HepG2 (cell line): ENCODE results near the gene TNNT1. TPM values are rescaled to one million over a fixed set of nuclear protein-coding genes. Genes with fewer than 3 reads are reported as not detected.

Experiments used
- CHCHD3 ChIP-seq: sonication (generic); formaldehyde crosslinking; IDR thresholded peaks from 2 replicates; pipeline ENCODE4 v1.8.0; 2022; ENCODE audit warnings: mild to moderate bottlenecking, missing genetic modification reagents, moderate library complexity
- GLMP ChIP-seq: sonication (generic); formaldehyde crosslinking; IDR thresholded peaks from 2 replicates; pipeline ENCODE4 v1.9.0; 2021; ENCODE audit warnings: missing genetic modification reagents, mild to moderate bottlenecking, borderline replicate concordance
- HCFC1 ChIP-seq: fragments of 150-350 bp; IDR thresholded peaks from 2 replicates; pipeline ENCODE4 v1.6.1; 2014; ENCODE audit warnings: low read depth, low read length
- NRL ChIP-seq: sonication (generic); formaldehyde crosslinking; IDR thresholded peaks from 2 replicates; pipeline ENCODE4 v1.5.0; 2020; ENCODE audit warnings: missing genetic modification reagents, mild to moderate bottlenecking, moderate library complexity, borderline replicate concordance
- PAWR ChIP-seq: sonication (generic); formaldehyde crosslinking; IDR thresholded peaks from 2 replicates; pipeline ENCODE4 v1.4.0; 2020; ENCODE audit warnings: missing genetic modification reagents, mild to moderate bottlenecking, borderline replicate concordance
- RBM22 ChIP-seq: fragments of 200-400 bp; formaldehyde crosslinking; optimal IDR thresholded peaks from 2 replicates; pipeline ENCODE3; 2017; ENCODE audit warnings: mild to moderate bottlenecking, low read length, moderate library complexity
- SMYD3 ChIP-seq: sonication (generic); formaldehyde crosslinking; IDR thresholded peaks from 2 replicates; pipeline ENCODE4 v1.8.1; 2023; ENCODE audit warnings: mild to moderate bottlenecking, missing genetic modification reagents
- TP53 ChIP-seq: sonication (generic); formaldehyde crosslinking; conservative IDR thresholded peaks from 2 replicates; pipeline ENCODE4 v1.4.0; 2020; ENCODE audit warnings: missing genetic modification reagents
- ZFP82 ChIP-seq: sonication (generic); formaldehyde crosslinking; IDR thresholded peaks from 2 replicates; pipeline ENCODE4 v1.5.1; 2020; ENCODE audit warnings: mild to moderate bottlenecking, missing genetic modification reagents, borderline replicate concordance
- ZFP91 ChIP-seq: sonication (generic); formaldehyde crosslinking; IDR thresholded peaks from 2 replicates; pipeline ENCODE4 v1.9.0; 2022; ENCODE audit warnings: missing genetic modification reagents, mild to moderate bottlenecking, borderline replicate concordance
- ZNF547 ChIP-seq: sonication (generic); formaldehyde crosslinking; IDR thresholded peaks from 2 replicates; pipeline ENCODE4 v1.5.1; 2020; ENCODE audit warnings: mild to moderate bottlenecking, missing genetic modification reagents
- polyA plus RNA-seq, 8 experiments: library from polyadenylated mRNA; depleted of rRNA in 3 of 8; stranded (reverse) in 7 of 8; unstranded in 1 of 8; fragments of >200 nt; fragmentation: Illumina TruSeq in 4 of 8; extraction: Trizol in 4 of 8; gene quantifications; 2 replicates each; pipeline versions ENCODE4 v1.2.1 to v1.2.3, GENCODE V29; 2011 to 2016; ENCODE audit warnings: low read depth in 4 of 8, missing spikeins in 1 of 8, mixed read lengths in 1 of 8; ENCODE audit not compliant: insufficient read depth in 1 of 8
- total RNA-seq, 5 experiments: library from RNA; depleted of rRNA; stranded (reverse); fragments of >200 nt; fragmentation: Illumina TruSeq; extraction: Trizol; gene quantifications; 2 replicates each; pipeline ENCODE4 v1.2.3, GENCODE V29; 2016; ENCODE audit warnings: low read depth in 1 of 5
- TF ChIP-seq, protein P1 (sequence below): sonication (generic); formaldehyde crosslinking; IDR thresholded peaks from 2 replicates; pipeline ENCODE4 v1.4.0; 2020; ENCODE audit warnings: missing genetic modification reagents
- TF ChIP-seq, protein P2 (sequence below): sonication (generic); formaldehyde crosslinking; IDR thresholded peaks from 2 replicates; pipeline ENCODE4 v1.5.0; 2020; ENCODE audit warnings: mild to moderate bottlenecking, missing genetic modification reagents
- TF ChIP-seq, protein P3 (sequence below): sonication (generic); formaldehyde crosslinking; IDR thresholded peaks from 2 replicates; pipeline ENCODE4 v1.5.1; 2020; ENCODE audit warnings: mild to moderate bottlenecking, moderate library complexity, missing genetic modification reagents

The TNNT1 gene
- total and polyA plus RNA-seq, 2 of the 13 experiments (the other 11 are each of a cell fraction or from before 2014, with no cell fraction given) = 1.3 to 2.4 TPM

DNA sequence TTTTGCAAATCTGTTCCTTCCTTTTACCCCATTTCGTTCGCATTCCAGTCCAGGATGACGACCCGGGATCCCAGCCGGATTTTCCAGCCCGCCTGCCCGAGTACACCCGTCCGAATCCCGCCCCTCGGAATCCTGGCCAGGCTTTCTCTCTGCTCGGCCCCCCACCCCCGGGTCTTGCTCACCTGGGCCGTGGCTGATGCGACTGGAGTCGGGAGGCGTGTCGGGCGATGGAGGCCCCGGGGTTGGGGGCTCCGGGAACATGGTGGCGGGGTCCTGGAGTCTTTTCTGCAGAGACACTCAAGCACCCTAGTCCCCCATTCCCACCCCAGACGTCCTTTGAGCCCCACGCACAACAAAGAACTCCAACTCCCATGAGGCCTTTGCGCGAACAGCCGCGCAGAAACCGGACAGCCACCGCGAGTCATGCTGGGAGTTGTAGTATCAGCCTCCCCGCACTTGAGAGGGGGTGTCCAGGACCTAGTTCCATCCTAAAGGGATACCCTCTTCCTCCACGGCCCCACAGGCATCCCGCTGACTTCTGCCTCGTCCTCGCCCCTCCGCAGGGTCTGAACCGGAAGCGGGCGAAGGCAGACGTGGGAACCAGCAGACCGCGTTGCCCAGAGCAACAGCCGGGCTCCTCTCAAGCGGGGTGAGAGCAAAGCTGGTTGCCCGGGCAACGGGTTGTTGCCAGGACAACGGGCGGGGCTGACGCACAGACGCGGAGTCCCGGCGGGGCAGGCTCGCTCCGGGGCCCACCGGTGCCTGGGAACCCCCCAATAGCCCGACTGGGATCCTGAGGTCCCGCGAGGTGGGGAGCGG lies 30.0 kb upstream of the TNNT1 start (continued):
- TF ChIP-seq CHCHD3 (no peak), GLMP (no peak), PAWR (CRISPR knock-in tag) (no peak), ZFP91 (CRISPR knock-in tag) (0 out of 2 replicates have a peak, but pooled peaks have one; percentile 35), TP53 (no peak), RBM22 (peak; percentile 100), SMYD3 (CRISPR knock-in tag) (no peak), HCFC1 (peak; percentile 95), NRL (CRISPR knock-in tag) (peak; percentile 35; the same call in 1 of the 2 replicates), ZFP82 (CRISPR knock-in tag) (0 out of 2 replicates have a peak, but pooled peaks have one; percentile 41), ZNF547 (CRISPR knock-in tag) (peak; percentile 17; the same call in 1 of the 2 replicates)
- TF ChIP-seq, protein P1, sequence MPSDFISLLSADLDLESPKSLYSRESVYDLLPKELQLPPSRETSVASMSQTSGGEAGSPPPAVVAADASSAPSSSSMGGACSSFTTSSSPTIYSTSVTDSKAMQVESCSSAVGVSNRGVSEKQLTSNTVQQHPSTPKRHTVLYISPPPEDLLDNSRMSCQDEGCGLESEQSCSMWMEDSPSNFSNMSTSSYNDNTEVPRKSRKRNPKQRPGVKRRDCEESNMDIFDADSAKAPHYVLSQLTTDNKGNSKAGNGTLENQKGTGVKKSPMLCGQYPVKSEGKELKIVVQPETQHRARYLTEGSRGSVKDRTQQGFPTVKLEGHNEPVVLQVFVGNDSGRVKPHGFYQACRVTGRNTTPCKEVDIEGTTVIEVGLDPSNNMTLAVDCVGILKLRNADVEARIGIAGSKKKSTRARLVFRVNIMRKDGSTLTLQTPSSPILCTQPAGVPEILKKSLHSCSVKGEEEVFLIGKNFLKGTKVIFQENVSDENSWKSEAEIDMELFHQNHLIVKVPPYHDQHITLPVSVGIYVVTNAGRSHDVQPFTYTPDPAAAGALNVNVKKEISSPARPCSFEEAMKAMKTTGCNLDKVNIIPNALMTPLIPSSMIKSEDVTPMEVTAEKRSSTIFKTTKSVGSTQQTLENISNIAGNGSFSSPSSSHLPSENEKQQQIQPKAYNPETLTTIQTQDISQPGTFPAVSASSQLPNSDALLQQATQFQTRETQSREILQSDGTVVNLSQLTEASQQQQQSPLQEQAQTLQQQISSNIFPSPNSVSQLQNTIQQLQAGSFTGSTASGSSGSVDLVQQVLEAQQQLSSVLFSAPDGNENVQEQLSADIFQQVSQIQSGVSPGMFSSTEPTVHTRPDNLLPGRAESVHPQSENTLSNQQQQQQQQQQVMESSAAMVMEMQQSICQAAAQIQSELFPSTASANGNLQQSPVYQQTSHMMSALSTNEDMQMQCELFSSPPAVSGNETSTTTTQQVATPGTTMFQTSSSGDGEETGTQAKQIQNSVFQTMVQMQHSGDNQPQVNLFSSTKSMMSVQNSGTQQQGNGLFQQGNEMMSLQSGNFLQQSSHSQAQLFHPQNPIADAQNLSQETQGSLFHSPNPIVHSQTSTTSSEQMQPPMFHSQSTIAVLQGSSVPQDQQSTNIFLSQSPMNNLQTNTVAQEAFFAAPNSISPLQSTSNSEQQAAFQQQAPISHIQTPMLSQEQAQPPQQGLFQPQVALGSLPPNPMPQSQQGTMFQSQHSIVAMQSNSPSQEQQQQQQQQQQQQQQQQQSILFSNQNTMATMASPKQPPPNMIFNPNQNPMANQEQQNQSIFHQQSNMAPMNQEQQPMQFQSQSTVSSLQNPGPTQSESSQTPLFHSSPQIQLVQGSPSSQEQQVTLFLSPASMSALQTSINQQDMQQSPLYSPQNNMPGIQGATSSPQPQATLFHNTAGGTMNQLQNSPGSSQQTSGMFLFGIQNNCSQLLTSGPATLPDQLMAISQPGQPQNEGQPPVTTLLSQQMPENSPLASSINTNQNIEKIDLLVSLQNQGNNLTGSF (CRISPR knock-in tag) = no peak
- TF ChIP-seq, protein P2, sequence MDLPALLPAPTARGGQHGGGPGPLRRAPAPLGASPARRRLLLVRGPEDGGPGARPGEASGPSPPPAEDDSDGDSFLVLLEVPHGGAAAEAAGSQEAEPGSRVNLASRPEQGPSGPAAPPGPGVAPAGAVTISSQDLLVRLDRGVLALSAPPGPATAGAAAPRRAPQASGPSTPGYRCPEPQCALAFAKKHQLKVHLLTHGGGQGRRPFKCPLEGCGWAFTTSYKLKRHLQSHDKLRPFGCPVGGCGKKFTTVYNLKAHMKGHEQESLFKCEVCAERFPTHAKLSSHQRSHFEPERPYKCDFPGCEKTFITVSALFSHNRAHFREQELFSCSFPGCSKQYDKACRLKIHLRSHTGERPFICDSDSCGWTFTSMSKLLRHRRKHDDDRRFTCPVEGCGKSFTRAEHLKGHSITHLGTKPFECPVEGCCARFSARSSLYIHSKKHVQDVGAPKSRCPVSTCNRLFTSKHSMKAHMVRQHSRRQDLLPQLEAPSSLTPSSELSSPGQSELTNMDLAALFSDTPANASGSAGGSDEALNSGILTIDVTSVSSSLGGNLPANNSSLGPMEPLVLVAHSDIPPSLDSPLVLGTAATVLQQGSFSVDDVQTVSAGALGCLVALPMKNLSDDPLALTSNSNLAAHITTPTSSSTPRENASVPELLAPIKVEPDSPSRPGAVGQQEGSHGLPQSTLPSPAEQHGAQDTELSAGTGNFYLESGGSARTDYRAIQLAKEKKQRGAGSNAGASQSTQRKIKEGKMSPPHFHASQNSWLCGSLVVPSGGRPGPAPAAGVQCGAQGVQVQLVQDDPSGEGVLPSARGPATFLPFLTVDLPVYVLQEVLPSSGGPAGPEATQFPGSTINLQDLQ (CRISPR knock-in tag) = no peak
- TF ChIP-seq, protein P3, sequence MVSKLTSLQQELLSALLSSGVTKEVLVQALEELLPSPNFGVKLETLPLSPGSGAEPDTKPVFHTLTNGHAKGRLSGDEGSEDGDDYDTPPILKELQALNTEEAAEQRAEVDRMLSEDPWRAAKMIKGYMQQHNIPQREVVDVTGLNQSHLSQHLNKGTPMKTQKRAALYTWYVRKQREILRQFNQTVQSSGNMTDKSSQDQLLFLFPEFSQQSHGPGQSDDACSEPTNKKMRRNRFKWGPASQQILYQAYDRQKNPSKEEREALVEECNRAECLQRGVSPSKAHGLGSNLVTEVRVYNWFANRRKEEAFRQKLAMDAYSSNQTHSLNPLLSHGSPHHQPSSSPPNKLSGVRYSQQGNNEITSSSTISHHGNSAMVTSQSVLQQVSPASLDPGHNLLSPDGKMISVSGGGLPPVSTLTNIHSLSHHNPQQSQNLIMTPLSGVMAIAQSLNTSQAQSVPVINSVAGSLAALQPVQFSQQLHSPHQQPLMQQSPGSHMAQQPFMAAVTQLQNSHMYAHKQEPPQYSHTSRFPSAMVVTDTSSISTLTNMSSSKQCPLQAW = 0 out of 2 replicates have a peak, but pooled peaks have one; percentile 29
